Loucy (cell line): ENCODE data around the gene SP110.

Experiments used
- CTCF ChIP-seq: fragments of 200-600 bp; sonication (generic); conservative IDR thresholded peaks from 2 replicates; pipeline ENCODE4 v1.5.1; 2014; ENCODE audit warnings: mild to moderate bottlenecking, antibody characterized with exemption, low read length
- EZH2phosphoT487 ChIP-seq: fragments of 200-600 bp; IDR thresholded peaks from 2 replicates; pipeline ENCODE4 v1.6.1; 2018; ENCODE audit warnings: antibody characterized with exemption, mild to moderate bottlenecking, moderate library complexity, borderline replicate concordance

GRCh38 chr2:230203110-230203676 is 16.6 kb downstream of the SP110 start:
- TF ChIP-seq CTCF (no peak), EZH2phosphoT487 (no peak)
